ENCODE measurements around the gene AKAP4.

DNA sequence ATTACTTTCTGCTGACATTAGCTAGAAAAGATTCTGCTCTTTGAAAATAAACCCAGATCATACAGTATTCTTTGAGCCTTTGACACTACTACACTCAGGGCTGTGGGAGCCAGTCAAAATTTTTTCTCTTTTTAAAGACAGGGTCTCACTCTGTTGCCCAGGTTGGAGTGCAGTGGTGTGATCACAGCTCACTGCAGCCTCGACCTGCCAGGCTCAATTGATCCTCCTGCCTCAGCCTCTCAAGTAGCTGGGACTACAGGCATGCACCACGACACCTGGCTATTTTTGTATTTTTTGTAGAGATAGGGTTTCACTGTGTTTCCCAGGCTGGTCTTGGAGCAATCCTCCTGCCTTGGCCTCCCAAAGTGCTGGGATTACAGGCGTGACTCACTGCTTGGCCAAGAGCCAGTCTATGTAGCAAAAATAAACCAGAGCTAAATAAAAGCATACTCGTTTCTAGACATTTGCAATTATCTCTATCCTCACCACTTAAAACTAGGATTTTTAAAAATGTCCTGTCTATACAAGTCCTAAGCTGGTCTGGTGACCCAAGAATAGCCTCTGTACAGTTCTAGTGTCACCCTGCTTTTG, 43.2 kb downstream of the AKAP4 start:
- TF ChIP-seq YY1 (IDR thresholded peaks at IDR 0.05; ENCODE audit: insufficient read depth, insufficient read length) (no peak), SUZ12 (IDR thresholded peaks at IDR 0.05; ENCODE audit: extremely low read depth, insufficient read depth, insufficient read length) (no peak)

All from NT2/D1 (cell line).